IPS-NIHi7 (cell line): Measurements from ENCODE around the gene EGLN3.
"Not testable (repeated sequence)": the region's sequence is repeated elsewhere in the genome, so short reads cannot be mapped to it uniquely, and the experiment has no call there.

Experiments
- DNase-seq: peaks from one replicate; pipeline ENCODE4 v3.0.0; 2012; ENCODE audit warnings: mixed read lengths; ENCODE audit errors: extremely low spot score

The EGLN3 gene

GRCh38 chr14:33950320-33951182, at the start of gene EGLN3:
Gene EGLN3, minus strand, starts transcription at chr14:33951074. Its CDS starts 322 bp downstream, at chr14:33950752.
- DNase-seq, result peak; percentile 96

GRCh38 chr14:34000396-34000795, 49.5 kb upstream of the EGLN3 start:
- no peak for DNase-seq

- DNase-seq, result no peak
Observed at GRCh38 chr14:33999771-34000291, 49.0 kb upstream of the EGLN3 start.

- no peak for DNase-seq
Observed at GRCh38 chr14:33997611-33998010, 46.7 kb upstream of the EGLN3 start.

- DNase-seq, result no peak
Observed at GRCh38 chr14:33996462-33996861, 45.6 kb upstream of the EGLN3 start.

GRCh38 chr14:33993246-33993645, 42.4 kb upstream of the EGLN3 start:
- DNase-seq, result no peak

- DNase-seq, result no peak
Observed at GRCh38 chr14:33992274-33993007, 41.6 kb upstream of the EGLN3 start.

GRCh38 chr14:33990790-33991189, 39.9 kb upstream of the EGLN3 start:
- no peak for DNase-seq

GRCh38 chr14:33987565-33988080, 36.7 kb upstream of the EGLN3 start:
- no peak for DNase-seq

GRCh38 chr14:33986804-33987203, 35.9 kb upstream of the EGLN3 start:
- DNase-seq, result peak; percentile 46

- no peak for DNase-seq
Observed at GRCh38 chr14:33985242-33985641, 34.4 kb upstream of the EGLN3 start.

- no peak for DNase-seq
Observed at GRCh38 chr14:33979613-33980276, 28.9 kb upstream of the EGLN3 start.

GRCh38 chr14:33978892-33979612, 28.2 kb upstream of the EGLN3 start:
- DNase-seq, result no peak

- DNase-seq, result peak; percentile 35
Observed at GRCh38 chr14:33972583-33973081, 21.8 kb upstream of the EGLN3 start.

- DNase-seq, result not testable (repeated sequence)
Observed at GRCh38 chr14:33969846-33970245, 19.0 kb upstream of the EGLN3 start.

GRCh38 chr14:33968722-33969121, 17.8 kb upstream of the EGLN3 start:
- no peak for DNase-seq

GRCh38 chr14:33967138-33967537, 16.3 kb upstream of the EGLN3 start:
- DNase-seq, result no peak

GRCh38 chr14:33966276-33966675, 15.4 kb upstream of the EGLN3 start:
- DNase-seq, result no peak

GRCh38 chr14:33964599-33965317, 13.9 kb upstream of the EGLN3 start:
- no peak for DNase-seq

- no peak for DNase-seq
Observed at GRCh38 chr14:33963892-33964291, 13.0 kb upstream of the EGLN3 start.
